ENCODE measurements around the gene G3BP1. TPM values are rescaled to one million over a fixed set of nuclear protein-coding genes. Genes with fewer than 3 reads are reported as not detected.
"Not testable (repeated sequence)": the region's sequence is repeated elsewhere in the genome, so short reads cannot be mapped to it uniquely, and the experiment has no call there.

The G3BP1 gene
- 100 to 1,000 TPM; 124 to 148 (median 129) TPM for polyA plus RNA-seq

- peak; percentile 99 to 100 (median 99) for DNase-seq
- Mint-ChIP-seq H3K4me1 (peaks cover 47 to 52% of the 10 kb centered on the region in 2 donors), H3K4me3 (peak within 1 kb of the TSS; percentile 86 to 97 (median 94)), H3K27me3 (ENCODE audit: low read depth in 3 of 3) (peaks cover 0 to 13% (median 9%) of the 10 kb centered on the region in 3 donors), H3K27ac (peak within 1 kb of the TSS in 5 of 6 donors; percentile 82 to 94 (median 89)), H3K36me3 (no peaks in the 10 kb centered on the region), H3K9me3 (no peaks in the 10 kb centered on the region)
Observed at GRCh38 chr5:151771259-151772028, at the start of gene G3BP1. TSS of gene G3BP1 (plus strand) at chr5:151771954. CDS start at chr5:151786621, 14,667 bp downstream.

- Mint-ChIP-seq H3K4me1 (peaks cover 2 to 6% of the 10 kb centered on the region in 2 donors), H3K27me3 (ENCODE audit: low read depth in 3 of 3) (peaks cover 0 to 4% (median 0%) of the 10 kb centered on the region in 3 donors), H3K4me3 (no peak overlapping the region), H3K27ac (peak overlapping the region in 1 of 6 donors; percentile 14), H3K9me3 (no peaks in the 10 kb centered on the region), H3K36me3 (peaks cover 0 to 6% (median under 1%) of the 10 kb centered on the region in 3 donors)
- DNase-seq: no peak
Observed at GRCh38 chr5:151722546-151722945, 49.2 kb upstream of the G3BP1 start.

- Mint-ChIP-seq H3K27ac (no peak overlapping the region), H3K36me3 (peaks cover 7 to 10% (median 9%) of the 10 kb centered on the region in 3 donors), H3K4me3 (no peak overlapping the region), H3K9me3 (peaks cover 0 to 3% (median 2%) of the 10 kb centered on the region in 6 donors), H3K27me3 (ENCODE audit: low read depth in 3 of 3) (peaks cover 0 to 2% (median 0%) of the 10 kb centered on the region in 3 donors), H3K4me1 (peaks cover 2 to 6% of the 10 kb centered on the region in 2 donors)
- DNase-seq: no peak
Observed at GRCh38 chr5:151724360-151724759, 47.4 kb upstream of the G3BP1 start.

- not testable (repeated sequence) for DNase-seq; H3K4me1 Mint-ChIP-seq; H3K4me3 Mint-ChIP-seq; H3K27ac Mint-ChIP-seq; H3K27me3 Mint-ChIP-seq (ENCODE audit: low read depth in 3 of 3); H3K9me3 Mint-ChIP-seq
- H3K36me3 Mint-ChIP-seq: peaks cover 21 to 33% (median 26%) of the 10 kb centered on the region in 3 donors
Observed at GRCh38 chr5:151729597-151729996, 42.2 kb upstream of the G3BP1 start.

GRCh38 chr5:151730381-151730780 lies 41.4 kb upstream of the G3BP1 start:
- DNase-seq: no peak
- Mint-ChIP-seq H3K36me3 (peaks cover 21 to 33% (median 26%) of the 10 kb centered on the region in 3 donors), H3K4me1 (no peaks in the 10 kb centered on the region), H3K9me3 (peaks cover 0 to 10% (median 4%) of the 10 kb centered on the region in 6 donors), H3K27me3 (ENCODE audit: low read depth in 3 of 3) (no peaks in the 10 kb centered on the region), H3K4me3 (no peak overlapping the region), H3K27ac (no peak overlapping the region)

GRCh38 chr5:151733358-151734063 lies 38.2 kb upstream of the G3BP1 start:
- Mint-ChIP-seq H3K27me3 (ENCODE audit: low read depth in 3 of 3) (no peaks in the 10 kb centered on the region), H3K9me3 (peaks cover 0 to 10% (median 4%) of the 10 kb centered on the region in 6 donors), H3K27ac (peak overlapping the region in 2 of 6 donors; percentile 5 to 47), H3K4me3 (no peak overlapping the region), H3K36me3 (peaks cover 16 to 35% (median 19%) of the 10 kb centered on the region in 3 donors), H3K4me1 (peaks cover 11% of the 10 kb centered on the region in 2 donors)
- DNase-seq: no peak

GRCh38 chr5:151734064-151734408 lies 37.7 kb upstream of the G3BP1 start:
- peaks cover 11% of the 10 kb centered on the region in 2 donors for H3K4me1 Mint-ChIP-seq
- H3K9me3 Mint-ChIP-seq: peaks cover 0 to 10% (median 4%) of the 10 kb centered on the region in 6 donors
- no peak overlapping the region for H3K4me3 Mint-ChIP-seq
- no peaks in the 10 kb centered on the region for H3K27me3 Mint-ChIP-seq (ENCODE audit: low read depth in 3 of 3)
- H3K27ac Mint-ChIP-seq: peak overlapping the region in 1 of 6 donors; percentile 47
- no peak for DNase-seq
- peaks cover 16 to 36% (median 19%) of the 10 kb centered on the region in 3 donors for H3K36me3 Mint-ChIP-seq

GRCh38 chr5:151735646-151736045 lies 36.1 kb upstream of the G3BP1 start:
- Mint-ChIP-seq H3K4me1 (peaks cover 20 to 21% of the 10 kb centered on the region in 2 donors), H3K36me3 (peaks cover 4 to 23% (median 7%) of the 10 kb centered on the region in 3 donors), H3K27me3 (ENCODE audit: low read depth in 3 of 3) (peaks cover 0 to 3% (median 0%) of the 10 kb centered on the region in 3 donors), H3K27ac (no peak overlapping the region), H3K4me3 (no peak overlapping the region), H3K9me3 (no peaks in the 10 kb centered on the region)
- no peak for DNase-seq

GRCh38 chr5:151737431-151737830 lies 34.3 kb upstream of the G3BP1 start:
- DNase-seq: no peak
- H3K4me1 Mint-ChIP-seq: peaks cover 25 to 26% of the 10 kb centered on the region in 2 donors
- H3K27me3 Mint-ChIP-seq (ENCODE audit: low read depth in 3 of 3): peaks cover 0 to 3% (median 0%) of the 10 kb centered on the region in 3 donors
- H3K27ac Mint-ChIP-seq: peak overlapping the region in 2 of 6 donors; percentile 17 to 24
- H3K36me3 Mint-ChIP-seq: peaks cover 6 to 24% (median 9%) of the 10 kb centered on the region in 3 donors
- no peaks in the 10 kb centered on the region for H3K9me3 Mint-ChIP-seq
- H3K4me3 Mint-ChIP-seq: no peak overlapping the region

- H3K27ac Mint-ChIP-seq: peak overlapping the region in 2 of 6 donors; percentile 16 to 35
- H3K9me3 Mint-ChIP-seq: no peaks in the 10 kb centered on the region
- no peak for DNase-seq
- peaks cover 29 to 32% of the 10 kb centered on the region in 2 donors for H3K4me1 Mint-ChIP-seq
- no peak overlapping the region for H3K4me3 Mint-ChIP-seq
- H3K27me3 Mint-ChIP-seq (ENCODE audit: low read depth in 3 of 3): peaks cover 0 to 3% (median 0%) of the 10 kb centered on the region in 3 donors
- H3K36me3 Mint-ChIP-seq: peaks cover 13 to 29% (median 16%) of the 10 kb centered on the region in 3 donors
Observed at GRCh38 chr5:151738125-151738848, 33.5 kb upstream of the G3BP1 start.

- H3K36me3 Mint-ChIP-seq: peaks cover 15 to 26% (median 18%) of the 10 kb centered on the region in 3 donors
Observed at GRCh38 chr5:151739395-151739794, 32.4 kb upstream of the G3BP1 start.

GRCh38 chr5:151739939-151740335 lies 31.8 kb upstream of the G3BP1 start:
- Mint-ChIP-seq H3K36me3 (peaks cover 15 to 26% (median 18%) of the 10 kb centered on the region in 3 donors), H3K4me3 (no peak overlapping the region), H3K4me1 (peaks cover 43 to 49% of the 10 kb centered on the region in 2 donors), H3K27me3 (ENCODE audit: low read depth in 3 of 3) (peaks cover 0 to 3% (median 0%) of the 10 kb centered on the region in 3 donors), H3K27ac (peak overlapping the region in 2 of 6 donors; percentile 45 to 84), H3K9me3 (no peaks in the 10 kb centered on the region)
- no peak for DNase-seq

More at GRCh38 chr5:151739395-151739794, 32.4 kb upstream of the G3BP1 start:
- H3K4me1 Mint-ChIP-seq: peaks cover 38 to 43% of the 10 kb centered on the region in 2 donors
- DNase-seq: no peak
- no peaks in the 10 kb centered on the region for H3K9me3 Mint-ChIP-seq
- no peak overlapping the region for H3K27ac Mint-ChIP-seq
- no peak overlapping the region for H3K4me3 Mint-ChIP-seq
- peaks cover 0 to 3% (median 0%) of the 10 kb centered on the region in 3 donors for H3K27me3 Mint-ChIP-seq (ENCODE audit: low read depth in 3 of 3)

GRCh38 chr5:151740336-151740942 lies 31.3 kb upstream of the G3BP1 start:
- peaks cover 0 to 3% (median 3%) of the 10 kb centered on the region in 3 donors for H3K27me3 Mint-ChIP-seq (ENCODE audit: low read depth in 3 of 3)
- H3K36me3 Mint-ChIP-seq: peaks cover 15 to 26% (median 18%) of the 10 kb centered on the region in 3 donors
- peaks cover 48 to 54% of the 10 kb centered on the region in 2 donors for H3K4me1 Mint-ChIP-seq
- H3K27ac Mint-ChIP-seq: peak overlapping the region; percentile 25 to 94 (median 62)
- H3K9me3 Mint-ChIP-seq: no peaks in the 10 kb centered on the region
- H3K4me3 Mint-ChIP-seq: peak overlapping the region in 1 of 5 donors; percentile 34
- DNase-seq: peak; percentile 58 to 66 (median 60)

Data from immature natural killer cell (primary cell).